IMR-90 (cell line): ENCODE data around the gene RNF225. TPM values are rescaled to one million over a fixed set of nuclear protein-coding genes. Genes with fewer than 3 reads are reported as not detected.
"Not testable (repeated sequence)": the region's sequence is repeated elsewhere in the genome, so short reads cannot be mapped to it uniquely, and the experiment has no call there.

Experiments
- ATAC-seq: fragments of 200-7000 bp; cut with Tn5 transposase; 2 replicates; pipeline ENCODE4 v1.9.1; 2020; ENCODE audit warnings: low read depth, mild to moderate bottlenecking, moderate library complexity
- BruUV-seq: library from RNA; stranded (reverse); fragments of 400-500 nt; replicated peaks from 2 replicates; lab custom pipeline; 2021; lab: Mats Ljungman, UMichigan
- CTCF ChIA-PET: fragments of 300-600 bp; formaldehyde crosslinking; extraction: SDS; loops from one replicate; lab custom pipeline; 2021; ENCODE audit warnings: antibody characterized with exemption; lab: Yijun Ruan, JAX
- POLR2A ChIA-PET: fragments of 300-600 bp; sonication (Branson Sonifier 250); formaldehyde crosslinking; loops from one replicate; lab custom pipeline; 2022; ENCODE audit warnings: antibody characterized with exemption; ENCODE audit not compliant: unreplicated experiment; lab: Charles Lee
- DNase-seq: peaks from one replicate; pipeline ENCODE4 v3.0.0; 2013
- H2AFZ ChIP-seq: replicated peaks from 2 replicates; pipeline ENCODE3; 2013; ENCODE audit warnings: low read length, mild to moderate bottlenecking; ENCODE audit not compliant: poor library complexity
- H2AK5ac ChIP-seq: 2 replicates; pipeline ENCODE4 v1.6.1; 2013; ENCODE audit warnings: low read depth, low read length, inconsistent platforms
- H2AK9ac ChIP-seq: replicated peaks from 2 replicates; pipeline ENCODE3; 2013; ENCODE audit warnings: mild to moderate bottlenecking, low read depth, low read length, moderate library complexity; ENCODE audit not compliant: poor library complexity
- H2BK120ac ChIP-seq: 2 replicates; pipeline ENCODE4 v1.6.1; 2013; ENCODE audit warnings: low read depth, low read length, inconsistent platforms
- H2BK15ac ChIP-seq: 3 replicates; pipeline ENCODE4 v1.6.1; 2013; ENCODE audit warnings: low read depth, low read length, inconsistent platforms
- H2BK20ac ChIP-seq: 2 replicates; pipeline ENCODE4 v1.6.1; 2013; ENCODE audit warnings: low read depth, mild to moderate bottlenecking, inconsistent platforms, low read length, moderate library complexity
- H2BK5ac ChIP-seq: 2 replicates; pipeline ENCODE4 v1.6.1; 2013; ENCODE audit warnings: mild to moderate bottlenecking, low read depth, low read length, inconsistent platforms; ENCODE audit not compliant: poor library complexity, severe bottlenecking
- H3K14ac ChIP-seq: replicated peaks from 2 replicates; pipeline ENCODE4 v1.6.1; 2013; ENCODE audit warnings: low read depth, low read length, inconsistent platforms
- H3K18ac ChIP-seq: 2 replicates; pipeline ENCODE4 v1.6.1; 2013; ENCODE audit warnings: low read depth, low read length, control low read depth
- H3K23ac ChIP-seq: 2 replicates; pipeline ENCODE4 v1.6.1; 2013; ENCODE audit warnings: low read depth, low read length, inconsistent platforms
- H3K27ac ChIP-seq: 2 replicates; pipeline ENCODE4 v1.5.1; 2013; ENCODE audit warnings: mild to moderate bottlenecking, control low read depth, low read length; ENCODE audit not compliant: insufficient read depth
- H3K27me3 ChIP-seq: 2 replicates; pipeline ENCODE4 v1.6.1; 2013; ENCODE audit warnings: low read length; ENCODE audit not compliant: control insufficient read depth, insufficient read depth
- H3K36me3 ChIP-seq: 2 replicates; pipeline ENCODE4 v1.6.1; 2013; ENCODE audit warnings: low read length, mixed read lengths; ENCODE audit not compliant: control insufficient read depth, insufficient read depth
- H3K4ac ChIP-seq: 2 replicates; pipeline ENCODE4 v1.6.1; 2013; ENCODE audit warnings: low read depth, low read length, inconsistent platforms
- H3K4me1 ChIP-seq: 2 replicates; pipeline ENCODE4 v1.6.1; 2013; ENCODE audit warnings: low read length, mixed read lengths; ENCODE audit not compliant: control insufficient read depth, insufficient read depth
- H3K4me2 ChIP-seq: 2 replicates; pipeline ENCODE4 v1.6.1; 2013; ENCODE audit warnings: low read depth, mild to moderate bottlenecking, control low read depth, low read length, moderate library complexity
- H3K4me3 ChIP-seq: 2 replicates; pipeline ENCODE4 v1.5.1; 2013; ENCODE audit warnings: low read depth, mild to moderate bottlenecking, control low read depth, low read length, moderate library complexity; ENCODE audit not compliant: insufficient read depth
- H3K56ac ChIP-seq: 2 replicates; pipeline ENCODE4 v1.6.1; 2013; ENCODE audit warnings: low read length, inconsistent platforms; ENCODE audit not compliant: insufficient read depth; ENCODE audit errors: extremely low read depth
- H3K79me1 ChIP-seq, 2 experiments: 2 replicates each; pipeline ENCODE4 v1.6.1; 2013; ENCODE audit warnings: low read length in 2 of 2, inconsistent platforms in 1 of 2, low read depth in 1 of 2
- H3K9ac ChIP-seq: 2 replicates; pipeline ENCODE4 v1.6.1; 2013; ENCODE audit warnings: low read depth, low read length, control low read depth
- H3K9me1 ChIP-seq: 2 replicates; pipeline ENCODE4 v1.6.1; 2013; ENCODE audit warnings: low read length, inconsistent platforms; ENCODE audit not compliant: insufficient read depth
- H3K9me3 ChIP-seq: 2 replicates; pipeline ENCODE4 v1.6.1; 2013; ENCODE audit warnings: low read length; ENCODE audit not compliant: control insufficient read depth, insufficient read depth
- H4K20me1 ChIP-seq: 2 replicates; pipeline ENCODE4 v1.6.1; 2013; ENCODE audit warnings: low read length, inconsistent platforms; ENCODE audit not compliant: insufficient read depth
- H4K5ac ChIP-seq: 2 replicates; pipeline ENCODE4 v1.6.1; 2013; ENCODE audit warnings: mild to moderate bottlenecking, low read depth, low read length, control low read depth
- H4K8ac ChIP-seq, 2 experiments: 2 replicates each; pipeline ENCODE4 v1.6.1; 2013; ENCODE audit warnings: low read depth in 2 of 2, low read length in 2 of 2, control low read depth in 1 of 2, inconsistent platforms in 1 of 2
- H4K91ac ChIP-seq: 2 replicates; pipeline ENCODE4 v1.6.1; 2013; ENCODE audit warnings: low read depth, low read length, inconsistent platforms; ENCODE audit not compliant: insufficient read depth
- WGBS, 2 experiments: methylation state at CpG; one replicate each; pipeline versions ENCODE4 v1.1.5 to v1.1.7; 2013; ENCODE audit warnings: missing lambda C conversion rate in 2 of 2; ENCODE audit not compliant: insufficient read length in 1 of 2; ENCODE audit errors: extremely low coverage in 2 of 2; 5-methylcytosine and 5-hydroxymethylcytosine counted together
- dilution Hi-C: fragments of 300-500 bp; cut with HindIII; formaldehyde crosslinking; loops from one replicate; pipeline ENCODE4 v1.14.3; 2018; ENCODE audit warnings: low sequenced_read_pairs; ENCODE audit not compliant: unreplicated experiment
- in situ Hi-C: fragments of 300-500 bp; cut with MboI; formaldehyde crosslinking; loops from 3 replicates; pipeline ENCODE4 v1.14.3; 2019; ENCODE audit warnings: low sequenced_read_pairs, inconsistent platforms, mixed read lengths
- intact Hi-C: fragments of 100-400 bp; cut with micrococcal nuclease; formaldehyde crosslinking; loops from 2 replicates; pipeline ENCODE4 v1.10.0; 2022
- polyA plus RNA-seq, 3 experiments: library from polyadenylated mRNA; depleted of rRNA; stranded (reverse); fragments of >200 nt; gene quantifications; 2 replicates each; pipeline ENCODE4 v1.2.3, GENCODE V29; 2012; ENCODE audit warnings: low replicate concordance in 1 of 3
- total RNA-seq: library from RNA; depleted of rRNA; stranded (reverse); fragments of >200 nt; gene quantifications from 2 replicates; pipeline ENCODE4 v1.2.3, GENCODE V29; 2012

The RNF225 gene
- total and polyA plus RNA-seq, 2 of the 4 experiments (the other 2 are of a cell fraction): 0.10 TPM; not detected in 1

DNA sequence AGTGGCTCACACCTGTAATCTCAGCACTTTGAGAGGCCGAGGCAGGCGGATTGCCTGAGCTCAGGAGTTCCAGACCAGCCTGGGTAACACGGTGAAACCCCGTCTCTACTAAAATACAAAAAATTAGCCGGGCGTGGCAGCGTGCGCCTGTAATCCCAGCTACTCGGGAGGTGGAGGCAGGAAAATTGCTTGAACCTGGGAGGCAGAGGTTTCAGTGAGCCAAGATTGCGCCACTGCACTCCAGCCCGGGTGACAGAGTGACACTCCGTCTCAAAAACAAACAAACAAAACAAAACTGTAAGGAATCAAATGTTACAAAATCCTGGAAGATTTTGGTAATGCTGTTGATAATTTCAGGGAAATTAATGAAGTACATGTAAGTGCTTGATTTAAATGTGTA, 47.4 kb upstream of the RNF225 start:
- H3K79me1 ChIP-seq: peaks cover 12 to 51% of the 10 kb centered on the region in 2 experiments
- DNase-seq, in situ Hi-C loops, intact Hi-C loops, H2BK5ac ChIP-seq, dilution Hi-C loops, BruUV-seq, H3K9me3 ChIP-seq, H3K36me3 ChIP-seq, H4K91ac ChIP-seq, H2AK9ac ChIP-seq, CTCF ChIA-PET, H2BK20ac ChIP-seq, H4K5ac ChIP-seq, H2BK15ac ChIP-seq, H3K27me3 ChIP-seq, H3K56ac ChIP-seq, H3K18ac ChIP-seq, H4K20me1 ChIP-seq, H2AK5ac ChIP-seq, H3K4me1 ChIP-seq, H3K9me1 ChIP-seq, H2BK120ac ChIP-seq: not testable (repeated sequence)
- H3K4me3 ChIP-seq: peak overlapping the region; percentile 66
- peak overlapping the region; percentile 57 for H3K27ac ChIP-seq
- peak overlapping the region; percentile 69 for H3K9ac ChIP-seq
- no CpG with 5 or more reads among the region's 12 CpGs for WGBS, 2 experiments
- H4K8ac ChIP-seq: peak overlapping the region in 1 of 2 experiments; percentile 85; a peak in 3 of 4 replicates
- H3K23ac ChIP-seq: peak overlapping the region; percentile 22; the same call in 1 of the 2 replicates
- peak overlapping the region; percentile 72; the same call in 1 of the 2 replicates for H3K4ac ChIP-seq
- peak overlapping the region; percentile 40 for H3K4me2 ChIP-seq
- POLR2A ChIA-PET: interaction anchor here (1.2 to 1.4 kb wide), 2 partner anchors 14 to 18 kb away, joined by 3 to 5 read pairs; partner anchors contain the start of gene ZNF497
- peak; percentile 1; the same call in 1 of the 2 replicates for ATAC-seq
- peak overlapping the region; percentile 74 for H3K14ac ChIP-seq
- H2AFZ ChIP-seq: peak overlapping the region; percentile 99
